ENCODE data around the gene NOS3.
A peak's percentile ranks its signal among the peaks of the same experiment; 100 is the strongest.

DNA sequence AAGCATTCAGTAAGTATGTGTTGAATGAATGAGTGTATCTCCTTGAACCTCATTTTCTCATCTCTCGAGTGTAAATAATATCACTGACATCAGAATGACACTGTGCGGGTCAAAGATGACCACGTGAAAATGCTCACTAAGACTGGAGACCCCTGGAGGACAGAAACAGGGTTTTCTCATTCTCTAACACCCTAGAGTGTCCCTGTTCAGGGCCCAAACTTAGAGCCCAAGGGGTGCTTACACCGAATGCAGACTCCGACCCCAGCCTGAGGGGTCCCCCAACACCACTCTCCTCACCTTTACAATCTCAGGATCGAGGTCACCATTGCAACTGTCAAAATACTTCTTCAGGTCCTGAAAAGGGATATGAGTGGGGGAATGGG lies 65.5 kb downstream of the NOS3 start:
- TF ChIP-seq GATA2 (CRISPR knock-in tag; IDR thresholded peaks at IDR 0.05): no peak
- no peak for TF ChIP-seq EP300 (IDR thresholded peaks at IDR 0.05; ENCODE audit: borderline replicate concordance in 1 of 2, low read depth in 1 of 2, low read length in 1 of 2)
- TF ChIP-seq, protein P1, sequence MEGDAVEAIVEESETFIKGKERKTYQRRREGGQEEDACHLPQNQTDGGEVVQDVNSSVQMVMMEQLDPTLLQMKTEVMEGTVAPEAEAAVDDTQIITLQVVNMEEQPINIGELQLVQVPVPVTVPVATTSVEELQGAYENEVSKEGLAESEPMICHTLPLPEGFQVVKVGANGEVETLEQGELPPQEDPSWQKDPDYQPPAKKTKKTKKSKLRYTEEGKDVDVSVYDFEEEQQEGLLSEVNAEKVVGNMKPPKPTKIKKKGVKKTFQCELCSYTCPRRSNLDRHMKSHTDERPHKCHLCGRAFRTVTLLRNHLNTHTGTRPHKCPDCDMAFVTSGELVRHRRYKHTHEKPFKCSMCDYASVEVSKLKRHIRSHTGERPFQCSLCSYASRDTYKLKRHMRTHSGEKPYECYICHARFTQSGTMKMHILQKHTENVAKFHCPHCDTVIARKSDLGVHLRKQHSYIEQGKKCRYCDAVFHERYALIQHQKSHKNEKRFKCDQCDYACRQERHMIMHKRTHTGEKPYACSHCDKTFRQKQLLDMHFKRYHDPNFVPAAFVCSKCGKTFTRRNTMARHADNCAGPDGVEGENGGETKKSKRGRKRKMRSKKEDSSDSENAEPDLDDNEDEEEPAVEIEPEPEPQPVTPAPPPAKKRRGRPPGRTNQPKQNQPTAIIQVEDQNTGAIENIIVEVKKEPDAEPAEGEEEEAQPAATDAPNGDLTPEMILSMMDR (IDR thresholded peaks at IDR 0.05): peak; percentile 23
- no peak for TF ChIP-seq SIN3A (IDR thresholded peaks at IDR 0.05; ENCODE audit: borderline replicate concordance, low read depth, low read length)
- TF ChIP-seq FOXJ3 (CRISPR knock-in tag; IDR thresholded peaks at IDR 0.05): no peak
- TF ChIP-seq, protein P2, sequence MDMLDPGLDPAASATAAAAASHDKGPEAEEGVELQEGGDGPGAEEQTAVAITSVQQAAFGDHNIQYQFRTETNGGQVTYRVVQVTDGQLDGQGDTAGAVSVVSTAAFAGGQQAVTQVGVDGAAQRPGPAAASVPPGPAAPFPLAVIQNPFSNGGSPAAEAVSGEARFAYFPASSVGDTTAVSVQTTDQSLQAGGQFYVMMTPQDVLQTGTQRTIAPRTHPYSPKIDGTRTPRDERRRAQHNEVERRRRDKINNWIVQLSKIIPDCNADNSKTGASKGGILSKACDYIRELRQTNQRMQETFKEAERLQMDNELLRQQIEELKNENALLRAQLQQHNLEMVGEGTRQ (IDR thresholded peaks at IDR 0.05; ENCODE audit: borderline replicate concordance, low read depth, low read length): no peak
- TF ChIP-seq MEF2A (IDR thresholded peaks at IDR 0.05; ENCODE audit: borderline replicate concordance, low read depth): no peak
- TF ChIP-seq FOXM1 (IDR thresholded peaks at IDR 0.05; ENCODE audit: low read depth): no peak
- TF ChIP-seq TCF12 (IDR thresholded peaks at IDR 0.05): no peak
- no peak for TF ChIP-seq EZH2phosphoT487 (IDR thresholded peaks at IDR 0.05; ENCODE audit: borderline replicate concordance, low read depth)
- TF ChIP-seq TAF1 (IDR thresholded peaks at IDR 0.05; ENCODE audit: borderline replicate concordance, low read depth, low read length): no peak
